GM19239 (cell line): ENCODE measurements around the gene CRTC3.
"Not testable (repeated sequence)": the region's sequence is repeated elsewhere in the genome, so short reads cannot be mapped to it uniquely, and the experiment has no call there.

Experiments
- DNase-seq: peaks from one replicate; pipeline ENCODE4 v3.0.0; 2011; ENCODE audit warnings: low spot score; ENCODE audit not compliant: insufficient read length
- FAIRE-seq: peaks from 2 replicates; lab custom pipeline; 2011; peaks lifted over from hg19 to GRCh38; lab: Jason Lieb, UNC

The CRTC3 gene

GRCh38 chr15:90644952-90645725 lies 115.4 kb downstream of the CRTC3 start:
- DNase-seq (no peak), FAIRE-seq (no peak)

- DNase-seq (no peak), FAIRE-seq (no peak)
Measured at GRCh38 chr15:90645873-90646575, 116.3 kb downstream of the CRTC3 start.

GRCh38 chr15:90646662-90647305 lies 117.1 kb downstream of the CRTC3 start:
- no peak for DNase-seq
- no peak for FAIRE-seq

- FAIRE-seq (no peak), DNase-seq (no peak)
Measured at GRCh38 chr15:90647326-90647725, 117.6 kb downstream of the CRTC3 start.

GRCh38 chr15:90648137-90649070 lies 118.7 kb downstream of the CRTC3 start:
- DNase-seq: peak; percentile 64
- peak; percentile 78 for FAIRE-seq

GRCh38 chr15:90650117-90650955 lies 120.6 kb downstream of the CRTC3 start:
- no peak for DNase-seq
- peak; percentile 26 for FAIRE-seq

- DNase-seq (no peak), FAIRE-seq (no peak)
Measured at GRCh38 chr15:90650956-90651689, 121.4 kb downstream of the CRTC3 start.

GRCh38 chr15:90654233-90655136 lies 124.8 kb downstream of the CRTC3 start:
- DNase-seq (no peak), FAIRE-seq (no peak)

GRCh38 chr15:90657520-90658172 lies 127.9 kb downstream of the CRTC3 start:
- DNase-seq: not testable (repeated sequence)
- peak; percentile 93 for FAIRE-seq

GRCh38 chr15:90659481-90659880 lies 129.8 kb downstream of the CRTC3 start:
- no peak for FAIRE-seq
- DNase-seq: no peak

GRCh38 chr15:90660195-90660998 lies 130.7 kb downstream of the CRTC3 start:
- no peak for DNase-seq
- FAIRE-seq: no peak

- DNase-seq, FAIRE-seq: not testable (repeated sequence)
Measured at GRCh38 chr15:90660999-90661330, 131.2 kb downstream of the CRTC3 start.

- not testable (repeated sequence) for DNase-seq, FAIRE-seq
Measured at GRCh38 chr15:90664081-90664461, 134.3 kb downstream of the CRTC3 start.

GRCh38 chr15:90664650-90665287 lies 135.0 kb downstream of the CRTC3 start:
- FAIRE-seq (no peak), DNase-seq (no peak)

- FAIRE-seq: peak; percentile 86
- DNase-seq: peak; percentile 37
Measured at GRCh38 chr15:90665288-90666134, 135.8 kb downstream of the CRTC3 start.
